ENCODE results near the gene ACTN2. TPM values are rescaled to one million over a fixed set of nuclear protein-coding genes. Genes with fewer than 3 reads are reported as not detected.

The ACTN2 gene
- total RNA-seq, 2 donors from 2014 or later: 0.79 to 2.2 TPM

DNA sequence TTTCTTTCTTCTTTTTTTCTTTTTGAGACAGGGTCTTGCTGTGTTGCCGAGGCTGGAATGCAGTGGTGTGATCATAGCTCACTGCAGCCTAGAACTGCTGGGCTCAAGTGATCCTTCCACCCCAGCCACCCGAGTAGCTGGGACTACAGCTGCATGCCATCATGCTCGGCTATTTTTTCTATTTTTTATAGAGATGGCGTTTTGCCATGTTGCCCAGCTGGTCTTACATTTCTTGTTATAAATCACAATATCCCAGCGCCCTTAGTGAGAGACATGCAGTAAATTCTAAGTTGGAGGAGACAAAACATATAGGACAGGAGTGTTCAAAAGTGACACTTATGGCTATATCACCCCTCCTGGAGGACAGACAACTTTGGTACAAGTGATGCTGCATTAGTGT lies 31.3 kb upstream of the ACTN2 start:
- no peaks in the 10 kb centered on the region for H3K9me3 Mint-ChIP-seq
- H3K36me3 Mint-ChIP-seq (ENCODE audit: low read depth): no peaks in the 10 kb centered on the region
- Histone ChIP-seq H3K27me3 (ENCODE audit: control insufficient read depth, insufficient read depth, low read length, poor library complexity, severe bottlenecking) (no peaks in the 10 kb centered on the region), H3K4me1 (ENCODE audit: control insufficient read depth, insufficient read depth, low read length) (no peaks in the 10 kb centered on the region), H3K9ac (ENCODE audit: extremely low read depth, low read length, poor library complexity, severe bottlenecking) (no peak overlapping the region), H3K4me3 (ENCODE audit: low read length) (no peak overlapping the region), H3K27ac (ENCODE audit: low read depth, low read length) (no peak overlapping the region), H3K9me3 (ENCODE audit: control insufficient read depth, low read length) (no peaks in the 10 kb centered on the region), H3K36me3 (ENCODE audit: control insufficient read depth, insufficient read depth, low read length) (no peaks in the 10 kb centered on the region)
- no peak for TF ChIP-seq CTCF (conservative IDR thresholded peaks at IDR 0.05)
- no peak for DNase-seq
- no peak overlapping the region for H3K4me3 Mint-ChIP-seq
- H3K27me3 Mint-ChIP-seq (ENCODE audit: insufficient read depth): no peaks in the 10 kb centered on the region
- H3K27ac Mint-ChIP-seq: no peak overlapping the region
- no peaks in the 10 kb centered on the region for H3K4me1 Mint-ChIP-seq
- WGBS, 2 experiments (ENCODE audit: insufficient coverage in 1 of 2, insufficient read length in 1 of 2): 60 to 93% methylated on average over 1 to 5 of the region's 5 CpGs

GRCh38 chr1:236657398-236657797 lies 28.9 kb upstream of the ACTN2 start:
- no peak overlapping the region for H3K4me3 ChIP-seq (ENCODE audit: low read length)
- no peaks in the 10 kb centered on the region for H3K4me1 ChIP-seq (ENCODE audit: control insufficient read depth, insufficient read depth, low read length)
- Mint-ChIP-seq H3K9me3 (no peaks in the 10 kb centered on the region), H3K36me3 (ENCODE audit: low read depth) (no peaks in the 10 kb centered on the region), H3K4me3 (no peak overlapping the region), H3K27ac (no peak overlapping the region), H3K4me1 (no peaks in the 10 kb centered on the region), H3K27me3 (ENCODE audit: insufficient read depth) (no peaks in the 10 kb centered on the region)
- no peak for TF ChIP-seq CTCF (conservative IDR thresholded peaks at IDR 0.05)
- no peaks in the 10 kb centered on the region for H3K27me3 ChIP-seq (ENCODE audit: control insufficient read depth, insufficient read depth, low read length, poor library complexity, severe bottlenecking)
- no peak overlapping the region for H3K9ac ChIP-seq (ENCODE audit: extremely low read depth, low read length, poor library complexity, severe bottlenecking)
- H3K36me3 ChIP-seq (ENCODE audit: control insufficient read depth, insufficient read depth, low read length): no peaks in the 10 kb centered on the region
- 87 to 98% methylated on average over 3 to 8 of the region's 8 CpGs for WGBS, 2 experiments (ENCODE audit: insufficient coverage in 1 of 2, insufficient read length in 1 of 2)
- no peaks in the 10 kb centered on the region for H3K9me3 ChIP-seq (ENCODE audit: control insufficient read depth, low read length)
- no peak for DNase-seq
- no peak overlapping the region for H3K27ac ChIP-seq (ENCODE audit: low read depth, low read length)

DNA sequence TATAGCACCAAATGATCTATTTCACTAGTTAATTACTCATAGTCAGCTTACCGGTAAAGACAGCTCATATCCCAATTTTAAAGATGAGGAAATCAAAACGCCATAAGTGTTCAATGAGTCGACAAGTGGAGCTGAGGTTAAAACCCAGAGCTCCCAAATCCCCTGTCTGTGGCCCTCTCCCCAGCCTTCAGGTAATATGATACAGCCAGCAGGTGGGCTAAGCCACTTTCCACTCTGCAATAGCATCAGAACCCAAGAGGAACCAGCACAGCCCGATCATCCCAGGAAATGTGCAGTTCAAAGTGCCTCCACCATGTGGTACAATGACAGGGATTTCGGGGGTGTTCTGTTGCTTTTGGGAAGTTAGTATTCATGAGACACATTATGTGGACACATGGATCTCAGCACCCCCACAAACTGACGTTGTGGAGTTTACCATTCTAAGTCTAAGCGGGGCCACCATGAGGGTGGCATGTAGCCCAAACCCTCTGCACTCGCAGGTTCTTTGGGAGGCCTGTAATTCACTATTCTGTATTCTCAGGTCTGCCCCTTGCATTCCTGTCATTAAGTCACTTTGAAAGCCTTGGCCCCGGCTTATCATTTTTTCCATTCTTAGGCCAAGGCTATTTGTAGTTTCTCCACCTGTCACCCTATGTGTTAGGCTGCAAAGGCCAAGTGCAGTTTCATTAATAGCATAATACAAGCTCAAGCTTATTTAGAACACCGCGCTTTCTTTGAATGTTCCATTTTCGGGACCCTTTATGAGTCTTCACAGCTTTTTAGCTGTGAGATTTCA lies 26.3 kb upstream of the ACTN2 start:
- Mint-ChIP-seq H3K27ac (no peak overlapping the region), H3K9me3 (no peaks in the 10 kb centered on the region), H3K27me3 (ENCODE audit: insufficient read depth) (peaks cover 2% of the 10 kb centered on the region), H3K4me1 (no peaks in the 10 kb centered on the region), H3K4me3 (no peak overlapping the region), H3K36me3 (ENCODE audit: low read depth) (no peaks in the 10 kb centered on the region)
- no peak overlapping the region for H3K27ac ChIP-seq (ENCODE audit: low read depth, low read length)
- no peak overlapping the region for H3K4me3 ChIP-seq (ENCODE audit: low read length)
- DNase-seq: peak; percentile 52
- no peak overlapping the region for H3K9ac ChIP-seq (ENCODE audit: extremely low read depth, low read length, poor library complexity, severe bottlenecking)
- no peaks in the 10 kb centered on the region for H3K9me3 ChIP-seq (ENCODE audit: control insufficient read depth, low read length)
- no peaks in the 10 kb centered on the region for H3K36me3 ChIP-seq (ENCODE audit: control insufficient read depth, insufficient read depth, low read length)
- peak; percentile 29 for TF ChIP-seq CTCF (conservative IDR thresholded peaks at IDR 0.05)
- 81 to 82% methylated on average over 6 to 12 of the region's 12 CpGs for WGBS, 2 experiments (ENCODE audit: insufficient coverage in 1 of 2, insufficient read length in 1 of 2)
- no peaks in the 10 kb centered on the region for H3K4me1 ChIP-seq (ENCODE audit: control insufficient read depth, insufficient read depth, low read length)
- no peaks in the 10 kb centered on the region for H3K27me3 ChIP-seq (ENCODE audit: control insufficient read depth, insufficient read depth, low read length, poor library complexity, severe bottlenecking)
